KMS-11 (cell line): ENCODE results near the gene SLC22A4.

Source experiments
- H2AFZ ChIP-seq: fragments of 200-600 bp; sonication (generic); 2 replicates; pipeline ENCODE4 v1.6.1; 2016; ENCODE audit warnings: antibody characterized with exemption, mixed run types, low read depth
- H3K27ac ChIP-seq: fragments of 200-600 bp; sonication (generic); 2 replicates; pipeline ENCODE4 v1.6.1; 2016; ENCODE audit warnings: mild to moderate bottlenecking, mixed run types
- H3K27me3 ChIP-seq: fragments of 200-600 bp; sonication (generic); 2 replicates; pipeline ENCODE4 v1.6.1; 2017; ENCODE audit warnings: mild to moderate bottlenecking, low read depth, mixed run types, moderate library complexity; ENCODE audit not compliant: insufficient read depth
- H3K36me3 ChIP-seq: fragments of 200-600 bp; sonication (generic); 2 replicates; pipeline ENCODE4 v1.6.1; 2017; ENCODE audit warnings: mild to moderate bottlenecking, mixed run types; ENCODE audit not compliant: insufficient read depth
- H3K4me1 ChIP-seq: fragments of 200-600 bp; sonication (generic); 2 replicates; pipeline ENCODE4 v1.6.1; 2016; ENCODE audit warnings: mild to moderate bottlenecking, low read depth, mixed run types; ENCODE audit not compliant: poor library complexity, severe bottlenecking
- H3K4me2 ChIP-seq: fragments of 200-600 bp; sonication (generic); 2 replicates; pipeline ENCODE4 v1.7.0; 2016; ENCODE audit warnings: mild to moderate bottlenecking, mixed run types
- H3K4me3 ChIP-seq: fragments of 200-600 bp; sonication (generic); IDR thresholded peaks from 2 replicates; pipeline ENCODE4 v1.6.1; 2017; ENCODE audit warnings: low read depth, low read length, mixed read lengths; ENCODE audit not compliant: insufficient read depth
- H3K79me2 ChIP-seq: fragments of 200-600 bp; sonication (generic); 2 replicates; pipeline ENCODE4 v1.6.1; 2016; ENCODE audit warnings: low read depth, mixed run types; ENCODE audit not compliant: insufficient read depth
- H3K9ac ChIP-seq: fragments of 200-600 bp; sonication (generic); 2 replicates; pipeline ENCODE4 v1.6.1; 2016; ENCODE audit warnings: mild to moderate bottlenecking, mixed run types
- H4K20me1 ChIP-seq: fragments of 200-600 bp; sonication (generic); 2 replicates; pipeline ENCODE4 v1.6.1; 2016; ENCODE audit warnings: mild to moderate bottlenecking, mixed run types; ENCODE audit not compliant: insufficient read depth
- TF ChIP-seq, protein P1 (sequence below): fragments of 200-600 bp; sonication (generic); conservative IDR thresholded peaks from 2 replicates; pipeline ENCODE4 v1.6.1; 2017; ENCODE audit warnings: low read depth, mild to moderate bottlenecking, antibody characterized with exemption, low read length, moderate library complexity, mixed read lengths

The SLC22A4 gene

DNA sequence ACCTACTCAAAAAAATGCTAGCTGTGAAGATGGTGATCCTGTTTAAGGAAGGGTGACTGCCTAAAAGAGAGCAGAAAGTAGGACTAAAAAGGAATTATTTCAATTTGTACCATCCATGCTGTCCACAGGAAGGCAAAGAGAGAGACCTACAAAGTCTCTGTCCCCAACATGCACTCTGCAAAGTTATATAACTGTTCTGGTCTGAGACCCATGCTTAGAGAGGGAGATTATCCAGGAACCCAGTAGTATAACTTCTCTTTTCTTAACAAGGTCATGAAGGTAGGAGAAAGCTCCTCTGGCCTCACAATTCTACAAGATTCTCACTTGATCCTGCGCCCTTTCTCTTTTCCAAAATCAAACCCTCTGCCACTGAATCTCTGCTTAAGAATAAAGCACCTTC is 25.8 kb downstream of the SLC22A4 start:
- Histone ChIP-seq H3K4me1 (no peaks in the 10 kb centered on the region), H2AFZ (no peak overlapping the region), H3K79me2 (no peaks in the 10 kb centered on the region), H4K20me1 (no peaks in the 10 kb centered on the region), H3K27me3 (no peaks in the 10 kb centered on the region), H3K36me3 (no peaks in the 10 kb centered on the region), H3K4me3 (no peak overlapping the region), H3K9ac (no peak overlapping the region), H3K27ac (no peak overlapping the region), H3K4me2 (no peak overlapping the region)
- TF ChIP-seq, protein P1, sequence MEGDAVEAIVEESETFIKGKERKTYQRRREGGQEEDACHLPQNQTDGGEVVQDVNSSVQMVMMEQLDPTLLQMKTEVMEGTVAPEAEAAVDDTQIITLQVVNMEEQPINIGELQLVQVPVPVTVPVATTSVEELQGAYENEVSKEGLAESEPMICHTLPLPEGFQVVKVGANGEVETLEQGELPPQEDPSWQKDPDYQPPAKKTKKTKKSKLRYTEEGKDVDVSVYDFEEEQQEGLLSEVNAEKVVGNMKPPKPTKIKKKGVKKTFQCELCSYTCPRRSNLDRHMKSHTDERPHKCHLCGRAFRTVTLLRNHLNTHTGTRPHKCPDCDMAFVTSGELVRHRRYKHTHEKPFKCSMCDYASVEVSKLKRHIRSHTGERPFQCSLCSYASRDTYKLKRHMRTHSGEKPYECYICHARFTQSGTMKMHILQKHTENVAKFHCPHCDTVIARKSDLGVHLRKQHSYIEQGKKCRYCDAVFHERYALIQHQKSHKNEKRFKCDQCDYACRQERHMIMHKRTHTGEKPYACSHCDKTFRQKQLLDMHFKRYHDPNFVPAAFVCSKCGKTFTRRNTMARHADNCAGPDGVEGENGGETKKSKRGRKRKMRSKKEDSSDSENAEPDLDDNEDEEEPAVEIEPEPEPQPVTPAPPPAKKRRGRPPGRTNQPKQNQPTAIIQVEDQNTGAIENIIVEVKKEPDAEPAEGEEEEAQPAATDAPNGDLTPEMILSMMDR, result no peak

DNA sequence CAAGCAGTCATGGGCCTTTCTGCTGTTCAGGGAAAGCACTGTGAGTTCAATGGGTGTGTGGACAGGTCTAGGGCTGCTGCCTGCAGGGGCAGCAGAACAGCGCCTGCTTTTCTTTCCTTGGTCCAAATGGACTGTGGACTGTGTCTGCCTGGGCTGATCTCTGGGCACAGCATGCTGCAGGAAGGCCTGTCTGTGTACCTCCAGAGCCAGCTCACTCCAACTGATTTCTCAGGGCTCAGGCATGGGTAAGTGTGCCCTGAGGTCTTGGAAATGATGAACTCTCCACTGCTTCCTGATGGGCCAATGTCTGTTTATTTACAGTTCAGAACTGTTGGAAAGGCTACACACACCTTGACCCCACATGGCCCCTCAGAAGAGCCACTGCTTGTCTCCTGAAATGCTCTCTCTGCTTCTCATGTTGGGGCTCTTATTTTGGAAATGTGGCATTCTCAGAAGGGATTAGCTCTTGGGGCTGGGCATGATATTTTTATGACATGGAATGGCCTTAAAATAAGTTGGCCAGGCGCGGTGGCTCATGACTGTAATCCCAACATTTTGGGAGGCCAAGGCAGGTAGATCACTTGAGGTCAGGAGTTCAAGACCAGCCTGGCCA is 27.0 kb downstream of the SLC22A4 start:
- Histone ChIP-seq H3K27ac (no peak overlapping the region), H3K4me3 (no peak overlapping the region), H3K79me2 (no peaks in the 10 kb centered on the region), H3K4me1 (no peaks in the 10 kb centered on the region), H3K4me2 (no peak overlapping the region), H4K20me1 (no peaks in the 10 kb centered on the region), H3K9ac (no peak overlapping the region), H3K27me3 (no peaks in the 10 kb centered on the region), H3K36me3 (no peaks in the 10 kb centered on the region), H2AFZ (no peak overlapping the region)
- TF ChIP-seq, protein P1, result no peak

DNA sequence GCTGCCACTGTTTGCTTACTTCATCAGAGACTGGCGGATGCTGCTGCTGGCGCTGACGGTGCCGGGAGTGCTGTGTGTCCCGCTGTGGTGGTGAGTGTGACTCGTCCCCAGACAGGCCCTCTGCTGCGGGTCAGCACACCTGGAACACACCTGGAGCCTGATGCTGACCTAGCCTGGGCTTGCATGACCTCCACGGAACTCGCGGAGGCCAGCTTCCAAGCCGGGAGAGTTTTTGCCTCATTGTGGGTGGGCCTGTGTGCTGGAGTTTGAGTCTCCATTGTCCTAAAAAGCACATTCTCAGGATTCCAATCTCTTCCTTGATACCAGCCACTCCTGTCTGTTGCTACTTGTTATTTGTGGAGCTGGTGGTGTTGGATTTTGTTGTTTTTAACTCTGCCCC is 28.1 kb downstream of the SLC22A4 start:
- H3K27me3 ChIP-seq, result no peaks in the 10 kb centered on the region
- H4K20me1 ChIP-seq, result no peaks in the 10 kb centered on the region
- TF ChIP-seq, protein P1, result no peak
- no peak overlapping the region for H2AFZ ChIP-seq
- H3K36me3 ChIP-seq, result no peaks in the 10 kb centered on the region
- no peaks in the 10 kb centered on the region for H3K4me1 ChIP-seq
- H3K4me3 ChIP-seq, result no peak overlapping the region
- H3K27ac ChIP-seq, result no peak overlapping the region
- no peak overlapping the region for H3K4me2 ChIP-seq
- no peaks in the 10 kb centered on the region for H3K79me2 ChIP-seq
- H3K9ac ChIP-seq, result no peak overlapping the region

DNA sequence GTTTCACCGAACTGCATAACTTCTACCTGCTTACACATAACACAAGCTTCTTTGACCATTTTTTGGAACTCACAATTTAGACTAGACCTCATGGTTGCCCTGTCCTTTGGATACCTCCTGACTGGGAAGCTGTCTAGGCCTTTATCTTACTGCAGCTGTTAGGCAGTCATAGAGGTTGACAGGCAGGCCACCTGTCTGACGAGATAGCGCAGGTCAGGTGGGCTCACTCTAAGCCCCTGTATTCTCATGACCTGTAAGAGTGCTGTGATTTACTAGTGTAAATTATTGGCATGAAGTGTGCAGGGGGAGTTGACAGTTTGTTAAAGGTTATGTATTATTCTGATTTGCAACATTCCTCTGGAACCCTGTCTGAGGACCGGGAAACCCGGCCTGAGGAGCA is 29.0 kb downstream of the SLC22A4 start:
- H3K4me3 ChIP-seq, result no peak overlapping the region
- H3K4me2 ChIP-seq, result no peak overlapping the region
- TF ChIP-seq, protein P1, result no peak
- H4K20me1 ChIP-seq, result no peaks in the 10 kb centered on the region
- H3K27me3 ChIP-seq, result no peaks in the 10 kb centered on the region
- no peaks in the 10 kb centered on the region for H3K79me2 ChIP-seq
- H3K27ac ChIP-seq, result no peak overlapping the region
- H3K4me1 ChIP-seq, result no peaks in the 10 kb centered on the region
- no peaks in the 10 kb centered on the region for H3K36me3 ChIP-seq
- no peak overlapping the region for H2AFZ ChIP-seq
- no peak overlapping the region for H3K9ac ChIP-seq
